Measurements from ENCODE around the gene AKAP5. TPM values are rescaled to one million over a fixed set of nuclear protein-coding genes. Genes with fewer than 3 reads are reported as not detected.
"Not testable (repeated sequence)": the region's sequence is repeated elsewhere in the genome, so short reads cannot be mapped to it uniquely, and the experiment has no call there.

AKAP5 gene
- total RNA-seq, 6 experiments from 2014 or later: 0.12 to 1.0 (median 0.30) TPM

DNA sequence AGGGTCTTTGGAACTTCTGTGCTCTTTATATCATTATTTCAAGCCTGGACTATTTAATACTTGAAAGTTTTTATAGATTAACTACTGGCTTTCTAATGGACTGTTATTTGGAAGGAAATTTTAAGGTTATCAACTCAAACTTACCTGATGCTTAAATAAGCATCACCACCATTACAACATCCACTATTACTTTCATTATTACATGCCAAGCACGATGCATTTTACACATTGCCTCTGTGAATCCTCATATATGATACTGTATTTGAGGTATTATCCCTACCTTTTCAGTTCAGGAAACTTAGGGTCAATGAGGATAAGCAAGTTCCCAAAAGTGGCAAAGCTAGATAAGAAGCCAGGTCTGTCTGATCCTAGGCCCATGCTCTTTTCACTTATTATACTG, 51.7 kb downstream of the AKAP5 start:
- intact Hi-C loops (cut with DNase I): no loop called here
- WGBS (ENCODE audit: insufficient coverage, low coverage, low lambda C conversion rate, missing lambda C conversion rate): 82% methylated on average over 1 of the region's 1 CpG
- no peak for ATAC-seq

DNA sequence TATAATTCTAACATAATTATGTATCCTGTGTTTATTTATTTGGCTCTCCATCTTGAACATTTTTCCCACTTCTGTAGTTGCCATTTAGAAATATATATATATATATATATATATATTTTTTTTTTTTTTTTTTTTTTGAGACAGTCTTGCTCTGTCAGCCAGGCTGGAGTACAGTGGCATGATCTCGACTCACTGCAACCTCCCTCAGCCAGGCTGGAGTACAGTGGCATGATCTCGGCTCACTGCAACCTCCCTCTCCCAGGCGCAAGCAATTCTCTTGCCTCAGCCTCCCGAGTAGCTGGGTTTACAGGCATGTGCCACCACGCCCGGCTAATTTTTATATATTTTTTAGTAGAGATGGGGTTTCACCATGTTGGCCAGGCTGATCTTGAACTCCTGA, 52.4 kb downstream of the AKAP5 start:
- DNase-seq; H3K9me3 ChIP-seq; H3K27me3 ChIP-seq; H3K4me1 ChIP-seq; H3K4me3 ChIP-seq; intact Hi-C loops (cut with DNase I); ATAC-seq; H3K27ac ChIP-seq: not testable (repeated sequence)
- WGBS (ENCODE audit: insufficient coverage, low coverage, low lambda C conversion rate, missing lambda C conversion rate): 86% methylated on average over 1 of the region's 6 CpGs
- H3K36me3 ChIP-seq: peaks cover 0 to 12% (median 5%) of the 10 kb centered on the region in 4 donors

More for the DNA sequence above, 51.7 kb downstream of the AKAP5 start:
- no peak for DNase-seq
- Histone ChIP-seq H3K4me3 (no peak overlapping the region), H3K9me3 (no peaks in the 10 kb centered on the region), H3K27ac (no peak overlapping the region), H3K27me3 (no peaks in the 10 kb centered on the region), H3K36me3 (peaks cover 0 to 5% (median 1%) of the 10 kb centered on the region in 4 donors), H3K4me1 (peaks cover 0 to 5% (median 0%) of the 10 kb centered on the region in 4 donors)
- TF ChIP-seq, protein P1, sequence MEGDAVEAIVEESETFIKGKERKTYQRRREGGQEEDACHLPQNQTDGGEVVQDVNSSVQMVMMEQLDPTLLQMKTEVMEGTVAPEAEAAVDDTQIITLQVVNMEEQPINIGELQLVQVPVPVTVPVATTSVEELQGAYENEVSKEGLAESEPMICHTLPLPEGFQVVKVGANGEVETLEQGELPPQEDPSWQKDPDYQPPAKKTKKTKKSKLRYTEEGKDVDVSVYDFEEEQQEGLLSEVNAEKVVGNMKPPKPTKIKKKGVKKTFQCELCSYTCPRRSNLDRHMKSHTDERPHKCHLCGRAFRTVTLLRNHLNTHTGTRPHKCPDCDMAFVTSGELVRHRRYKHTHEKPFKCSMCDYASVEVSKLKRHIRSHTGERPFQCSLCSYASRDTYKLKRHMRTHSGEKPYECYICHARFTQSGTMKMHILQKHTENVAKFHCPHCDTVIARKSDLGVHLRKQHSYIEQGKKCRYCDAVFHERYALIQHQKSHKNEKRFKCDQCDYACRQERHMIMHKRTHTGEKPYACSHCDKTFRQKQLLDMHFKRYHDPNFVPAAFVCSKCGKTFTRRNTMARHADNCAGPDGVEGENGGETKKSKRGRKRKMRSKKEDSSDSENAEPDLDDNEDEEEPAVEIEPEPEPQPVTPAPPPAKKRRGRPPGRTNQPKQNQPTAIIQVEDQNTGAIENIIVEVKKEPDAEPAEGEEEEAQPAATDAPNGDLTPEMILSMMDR (IDR thresholded peaks at IDR 0.05): no peak
- no peak for TF ChIP-seq POLR2A (IDR thresholded peaks at IDR 0.05)

DNA sequence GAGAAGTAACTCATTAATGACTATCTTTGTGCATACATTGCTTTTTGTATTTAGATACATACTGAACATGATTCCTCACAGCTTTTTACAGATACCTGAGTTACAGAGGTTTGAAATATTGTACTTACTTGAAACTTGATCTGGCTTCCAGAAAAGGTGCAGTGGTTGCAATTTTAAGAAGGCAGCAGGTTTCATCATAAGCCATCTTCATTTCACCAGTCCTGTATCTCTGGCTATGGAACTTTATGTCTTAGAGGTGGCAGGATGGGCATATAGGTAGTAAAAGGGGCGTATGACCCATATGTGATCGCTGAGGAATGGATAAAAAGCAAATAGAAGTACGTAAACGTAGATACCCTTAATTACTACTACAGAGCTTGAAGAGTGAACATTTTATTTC, 52.9 kb downstream of the AKAP5 start:
- Histone ChIP-seq H3K4me3 (no peak overlapping the region), H3K27ac (no peak overlapping the region), H3K36me3 (peaks cover 0 to 18% (median 6%) of the 10 kb centered on the region in 4 donors), H3K4me1 (peaks cover 0 to 5% (median 0%) of the 10 kb centered on the region in 4 donors), H3K27me3 (no peaks in the 10 kb centered on the region), H3K9me3 (no peaks in the 10 kb centered on the region)
- DNase-seq (no peak), ATAC-seq (no peak)
- intact Hi-C loops (cut with DNase I): no loop called here
- WGBS (ENCODE audit: insufficient coverage, low coverage, low lambda C conversion rate, missing lambda C conversion rate): 93% methylated on average over 4 of the region's 4 CpGs
- TF ChIP-seq POLR2A (IDR thresholded peaks at IDR 0.05): no peak
- TF ChIP-seq, protein P1 (IDR thresholded peaks at IDR 0.05): no peak

DNA sequence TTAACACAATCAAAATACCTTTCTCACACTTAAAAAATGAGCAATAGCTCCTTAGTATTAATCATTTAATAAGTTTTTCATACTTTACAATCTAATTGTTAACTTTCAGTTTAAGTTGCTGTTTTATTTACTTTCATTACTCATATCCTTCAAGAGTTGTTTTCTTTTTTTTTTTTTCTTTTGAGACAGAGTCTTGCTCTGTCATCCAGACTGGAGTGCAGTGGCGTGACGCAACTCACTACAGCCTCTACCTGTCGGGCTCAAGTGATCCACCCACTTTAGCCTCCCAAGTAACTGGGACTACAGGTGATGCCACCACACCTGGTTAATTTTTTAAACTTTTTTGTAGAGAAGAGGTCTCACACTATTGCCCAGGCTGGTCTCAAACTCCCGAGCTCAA, 55.4 kb downstream of the AKAP5 start:
- Histone ChIP-seq H3K27ac (no peak overlapping the region), H3K27me3 (no peaks in the 10 kb centered on the region), H3K36me3 (peaks cover 0 to 18% (median 6%) of the 10 kb centered on the region in 4 donors), H3K9me3 (no peaks in the 10 kb centered on the region), H3K4me1 (no peaks in the 10 kb centered on the region), H3K4me3 (no peak overlapping the region)
- intact Hi-C loops (cut with DNase I): no loop called here
- 91% methylated on average over 4 of the region's 4 CpGs for WGBS (ENCODE audit: insufficient coverage, low coverage, low lambda C conversion rate, missing lambda C conversion rate)
- TF ChIP-seq POLR2A (IDR thresholded peaks at IDR 0.05): no peak
- TF ChIP-seq, protein P1 (IDR thresholded peaks at IDR 0.05): no peak
- ATAC-seq: no peak
- DNase-seq: no peak

DNA sequence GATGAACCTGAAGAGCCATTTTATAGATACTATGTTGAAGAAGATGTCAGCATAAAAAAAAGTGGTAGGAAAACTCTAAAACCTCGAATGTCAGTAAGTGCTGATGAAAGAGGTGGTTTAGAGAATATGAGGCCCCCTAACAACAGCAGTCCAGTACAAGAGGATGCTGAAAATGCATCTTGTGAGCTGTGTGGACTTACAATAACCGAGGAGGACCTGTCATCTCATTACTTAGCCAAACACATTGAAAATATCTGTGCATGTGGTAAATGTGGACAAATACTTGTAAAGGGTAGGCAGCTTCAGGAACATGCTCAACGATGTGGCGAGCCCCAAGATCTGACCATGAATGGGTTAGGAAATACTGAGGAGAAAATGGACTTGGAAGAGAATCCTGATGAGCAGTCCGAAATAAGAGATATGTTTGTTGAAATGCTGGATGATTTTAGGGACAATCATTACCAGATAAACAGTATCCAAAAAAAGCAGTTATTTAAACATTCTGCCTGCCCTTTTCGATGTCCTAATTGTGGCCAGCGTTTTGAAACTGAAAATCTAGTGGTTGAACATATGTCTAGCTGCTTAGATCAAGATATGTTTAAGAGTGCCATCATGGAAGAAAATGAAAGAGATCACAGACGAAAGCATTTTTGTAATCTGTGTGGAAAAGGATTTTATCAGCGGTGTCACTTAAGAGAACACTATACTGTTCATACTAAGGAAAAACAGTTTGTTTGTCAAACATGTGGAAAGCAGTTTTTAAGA, 57.5 kb downstream of the AKAP5 start:
- WGBS (ENCODE audit: insufficient coverage, low coverage, low lambda C conversion rate, missing lambda C conversion rate): 69% methylated on average over 9 of the region's 9 CpGs

More for the DNA sequence above, 57.5 kb downstream of the AKAP5 start:
- intact Hi-C loops (cut with DNase I): no loop called here
- H3K9me3 ChIP-seq: no peaks in the 10 kb centered on the region
- no peak overlapping the region for H3K27ac ChIP-seq
- DNase-seq: no peak
- TF ChIP-seq, protein P1 (IDR thresholded peaks at IDR 0.05): no peak
- TF ChIP-seq POLR2A (IDR thresholded peaks at IDR 0.05): no peak
- H3K4me3 ChIP-seq: no peak overlapping the region
- H3K27me3 ChIP-seq: no peaks in the 10 kb centered on the region
- peaks cover 0 to 18% (median 6%) of the 10 kb centered on the region in 4 donors for H3K36me3 ChIP-seq
- H3K4me1 ChIP-seq: no peaks in the 10 kb centered on the region
- no peak for ATAC-seq
